GM21447 (cell line): ENCODE measurements around the gene RGS12.

Experiments used
- ATAC-seq: cut with Tn5 transposase; IDR thresholded peaks from one replicate; pipeline ENCODE4 v1.9.1; 2021; ENCODE audit not compliant: unreplicated experiment

RGS12 gene

DNA sequence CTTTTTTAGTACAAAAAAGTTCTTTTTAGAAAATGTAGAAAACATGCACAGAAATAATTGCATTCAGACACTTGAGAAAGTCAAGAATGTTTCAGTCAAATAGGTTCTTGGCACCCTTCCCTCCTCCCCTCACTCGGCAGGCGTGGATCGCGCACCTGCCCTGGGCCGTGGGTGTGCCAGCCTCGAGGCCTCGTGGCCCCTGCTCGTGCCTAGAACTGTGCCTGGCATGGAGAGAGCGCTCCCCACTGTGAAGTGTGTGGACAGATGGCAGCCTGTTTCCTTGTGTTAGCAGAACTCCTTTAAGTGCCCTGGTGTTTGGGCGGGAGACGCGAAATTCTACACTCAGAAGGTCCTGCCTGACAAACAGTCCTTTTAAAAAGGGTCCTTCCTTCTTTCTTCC lies 14.7 kb downstream of the RGS12 start:
- ATAC-seq = no peak

DNA sequence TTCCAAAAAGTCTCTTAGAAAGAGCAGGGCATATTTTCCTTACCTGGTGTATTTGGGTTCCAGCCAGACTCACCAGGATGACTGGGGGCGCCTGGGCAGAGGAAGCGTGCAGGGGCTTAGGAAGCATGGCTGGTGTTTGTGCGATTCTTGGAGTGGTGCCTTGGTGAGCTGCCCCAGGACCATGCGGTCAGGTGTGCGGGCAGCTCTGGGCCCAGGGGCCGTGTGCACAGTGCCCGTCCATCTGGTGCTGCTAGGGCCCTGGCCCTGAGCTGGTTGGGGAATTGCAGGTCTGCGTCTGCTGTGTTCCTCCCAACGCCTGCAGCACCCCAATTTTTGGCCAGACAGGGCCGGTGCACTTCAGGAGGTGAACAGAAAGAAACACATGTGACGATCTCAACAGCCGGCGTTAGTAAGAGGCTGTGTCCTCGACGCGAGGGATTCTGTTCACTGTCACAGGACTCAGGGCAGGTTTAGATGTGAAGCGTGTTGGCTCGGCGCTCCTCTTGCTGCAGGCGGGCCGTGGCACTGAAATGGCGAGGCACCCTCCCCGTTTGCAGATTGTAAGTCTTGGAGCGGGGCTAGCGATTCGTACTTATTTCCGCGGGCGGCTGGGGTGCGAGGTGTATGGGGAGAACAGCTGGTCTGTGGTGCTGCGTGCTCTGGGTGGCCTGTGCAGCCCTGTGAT lies 15.2 kb downstream of the RGS12 start:
- ATAC-seq = no peak

DNA sequence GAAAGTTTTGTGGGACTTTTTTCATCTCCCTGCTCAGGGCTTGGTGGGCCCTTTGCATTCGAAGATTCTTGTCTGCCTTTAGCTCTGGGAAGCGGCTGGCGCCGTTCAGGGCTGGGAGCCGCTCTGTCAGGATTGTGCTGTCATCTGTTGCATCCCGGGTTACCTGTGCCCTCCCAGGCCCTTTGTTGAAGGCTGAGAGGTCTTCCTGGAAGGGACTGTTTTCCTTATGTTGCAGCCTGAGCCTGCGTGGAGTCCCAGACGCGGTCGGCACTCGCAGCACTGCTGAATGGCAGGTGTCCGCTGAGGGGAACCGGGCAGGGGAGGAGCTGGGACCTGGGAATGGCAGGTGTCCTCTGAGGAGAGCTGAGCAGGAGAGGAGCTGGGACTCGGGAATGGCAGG lies 15.9 kb downstream of the RGS12 start:
- ATAC-seq = no peak

DNA sequence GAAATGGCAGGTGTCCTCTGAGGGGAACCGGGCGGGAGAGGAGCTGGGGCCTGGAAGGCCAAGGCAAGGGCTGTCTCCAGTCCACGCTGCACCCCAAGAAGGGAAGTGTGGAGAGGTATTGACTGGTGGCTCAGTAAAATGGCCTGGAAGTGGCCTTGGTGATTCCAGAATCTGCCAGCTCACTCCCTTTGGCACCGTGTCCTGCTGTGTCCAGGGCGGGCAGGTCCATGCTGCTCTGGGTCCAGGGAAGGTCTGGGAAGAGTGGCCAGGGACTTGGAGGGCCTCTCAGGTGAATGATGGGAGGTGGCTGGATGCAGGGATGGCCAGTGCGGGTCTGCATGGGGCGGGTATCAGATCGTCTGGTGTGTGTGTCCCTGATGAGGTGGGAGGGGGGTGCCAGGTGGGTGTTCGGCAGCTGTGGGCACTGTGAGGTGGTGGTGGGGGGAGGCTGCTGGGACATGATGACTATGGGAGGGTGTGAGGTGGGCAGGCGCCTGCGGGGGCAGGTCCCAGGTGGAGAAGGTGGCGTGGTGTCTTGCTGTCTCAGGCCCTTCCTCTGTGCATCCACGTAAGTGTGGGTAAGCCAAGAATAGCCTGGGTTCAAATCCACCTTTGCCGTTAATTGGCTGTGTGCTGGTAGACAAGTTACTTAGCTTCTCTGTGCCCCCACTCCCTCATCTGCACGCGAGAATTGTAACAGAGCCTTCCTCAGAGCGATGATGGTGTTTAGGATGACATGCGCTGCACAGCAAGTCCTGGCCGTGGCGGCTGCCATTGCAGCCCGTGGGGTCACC lies 17.7 kb downstream of the RGS12 start:
- ATAC-seq = no peak

DNA sequence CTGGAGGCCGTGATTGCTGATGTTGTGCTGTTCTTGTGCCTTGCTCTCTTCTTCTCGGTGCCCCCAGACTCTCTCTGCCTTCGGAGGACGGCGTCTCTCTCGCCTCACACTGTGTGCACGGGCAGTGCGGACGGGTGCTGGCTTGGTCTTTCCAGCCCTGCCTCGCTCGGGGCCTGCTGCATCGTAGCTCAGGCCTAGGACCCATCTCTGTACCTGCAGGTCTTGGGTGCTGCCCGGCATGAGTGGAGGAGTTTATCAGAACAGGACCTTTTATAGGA lies 18.2 kb downstream of the RGS12 start:
- ATAC-seq = no peak

DNA sequence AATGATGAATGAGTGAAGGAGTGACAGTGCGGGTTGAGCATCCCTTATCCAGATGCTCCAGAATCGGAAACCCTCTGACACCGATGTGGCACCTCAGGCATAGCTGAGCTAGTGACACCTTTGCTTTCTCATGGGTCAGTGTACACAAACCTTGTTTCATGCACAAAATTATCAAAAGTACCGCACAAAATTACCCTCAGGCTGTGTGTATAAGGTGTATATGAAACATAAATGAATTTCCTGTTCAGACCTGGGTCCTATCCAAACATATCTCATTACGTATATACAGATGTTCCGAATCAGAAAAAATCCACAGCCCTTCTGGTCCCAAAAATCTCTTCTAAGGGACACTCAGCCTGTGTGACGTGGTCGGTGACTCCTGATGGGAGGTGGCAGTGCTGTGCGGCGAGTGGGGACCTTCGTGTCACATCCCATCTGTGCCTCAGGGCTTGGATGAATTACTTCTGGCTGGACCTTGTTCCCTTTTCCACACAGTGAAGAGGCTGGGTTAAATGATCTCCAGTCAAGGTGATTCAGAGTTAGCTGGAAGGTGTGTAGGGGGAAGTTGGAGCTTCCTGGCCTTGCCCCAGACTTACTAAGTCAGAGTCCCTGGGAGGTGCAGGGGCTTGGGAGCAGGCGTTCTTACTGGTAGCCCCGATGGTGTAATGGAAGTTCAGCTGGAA lies 18.8 kb downstream of the RGS12 start:
- no peak for ATAC-seq

DNA sequence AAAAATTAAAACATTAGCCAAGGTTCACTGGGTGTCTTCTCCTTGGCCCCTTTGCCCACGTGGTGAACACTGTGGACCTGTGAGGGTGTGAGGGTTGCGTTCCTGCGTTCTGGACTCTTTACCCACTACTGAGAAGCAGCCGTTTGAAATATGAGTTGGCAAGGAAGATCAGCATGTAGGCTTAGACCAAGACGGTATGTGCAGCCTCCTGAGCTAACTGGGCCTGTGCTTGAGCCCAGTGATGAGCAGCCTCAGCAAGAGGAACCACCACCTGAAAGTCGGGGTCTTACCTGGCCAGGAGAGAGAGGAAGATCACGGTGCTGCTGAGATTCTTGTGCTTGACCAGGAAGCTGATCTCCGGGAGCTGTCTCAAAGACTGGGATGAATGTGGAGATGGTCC lies 19.5 kb downstream of the RGS12 start:
- no peak for ATAC-seq

DNA sequence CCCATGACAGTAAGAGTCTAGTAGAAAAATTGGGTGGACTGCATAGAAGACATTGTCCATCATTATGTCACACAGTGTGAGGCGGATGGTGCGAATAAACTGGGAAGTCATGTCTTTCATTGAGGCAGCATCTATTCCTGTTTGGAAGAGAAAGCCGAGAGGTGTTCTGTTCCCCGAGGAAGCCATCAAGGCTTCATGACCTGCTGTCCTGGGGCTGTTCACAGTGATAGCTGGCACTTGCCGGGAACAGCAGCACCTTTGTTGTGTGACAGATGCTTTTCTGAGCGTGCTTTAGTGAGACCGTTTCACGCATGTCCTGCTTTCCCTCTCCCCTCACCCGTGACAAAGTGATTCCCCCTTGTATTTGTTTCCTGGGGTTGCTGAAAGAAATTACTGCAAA lies 20.3 kb downstream of the RGS12 start:
- no peak for ATAC-seq

DNA sequence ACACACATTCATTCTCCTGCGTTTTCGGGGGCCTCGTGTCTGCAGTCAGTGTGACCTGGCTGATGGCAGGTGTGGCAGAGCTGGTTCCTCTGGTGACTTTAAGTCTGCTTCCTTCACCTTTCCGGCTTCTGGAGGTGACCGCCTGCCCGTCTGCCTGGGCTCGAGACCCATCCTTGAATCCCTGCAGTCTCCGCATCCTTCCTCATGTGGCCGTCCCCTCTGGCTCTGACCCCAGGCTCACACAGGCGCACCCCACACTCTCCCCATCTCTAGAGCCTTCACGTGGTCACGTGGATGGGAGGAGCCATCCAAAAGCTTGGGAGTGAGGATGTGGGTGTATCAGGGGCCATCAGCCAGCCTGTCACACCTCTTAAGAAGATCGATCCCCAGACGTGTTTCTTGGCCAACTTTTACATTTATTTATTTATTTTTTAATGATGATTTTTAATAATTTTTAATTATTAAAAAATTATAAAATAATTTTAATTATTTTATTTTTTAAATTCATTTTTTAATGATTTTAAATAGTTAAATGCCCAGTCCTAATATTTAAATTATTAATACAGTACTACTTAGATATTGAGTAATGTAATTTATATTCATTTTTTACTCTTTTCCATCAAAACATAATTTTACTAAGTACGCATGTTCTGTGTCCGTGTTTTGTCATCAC lies 20.9 kb downstream of the RGS12 start:
- ATAC-seq = no peak

DNA sequence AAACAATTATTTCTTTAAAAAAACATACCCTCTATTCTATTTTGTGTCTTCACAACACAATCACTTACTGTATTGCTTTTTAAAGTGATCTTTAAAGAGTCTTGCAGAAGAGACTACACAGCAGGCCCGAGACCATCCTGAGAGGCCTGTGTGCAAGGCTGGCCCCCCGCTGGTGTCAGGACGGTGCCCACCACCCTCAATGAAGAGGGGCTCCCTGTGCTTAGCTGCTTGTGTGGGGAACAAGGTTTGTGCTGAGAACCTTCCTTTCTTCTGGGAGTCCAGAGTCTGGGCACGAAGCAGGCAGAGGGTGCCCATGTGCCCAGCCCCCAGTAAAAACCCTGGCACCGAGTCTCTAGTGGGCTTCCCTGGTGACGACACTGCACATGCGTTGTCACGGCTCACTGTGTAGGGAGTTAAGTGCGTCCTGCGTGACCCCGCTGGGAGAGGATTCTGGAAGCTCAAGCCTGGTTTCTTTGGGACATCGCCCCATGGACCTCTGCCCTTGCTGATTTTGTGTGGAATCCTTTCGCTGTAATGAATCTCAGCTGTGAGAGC lies 22.0 kb downstream of the RGS12 start:
- no peak for ATAC-seq

DNA sequence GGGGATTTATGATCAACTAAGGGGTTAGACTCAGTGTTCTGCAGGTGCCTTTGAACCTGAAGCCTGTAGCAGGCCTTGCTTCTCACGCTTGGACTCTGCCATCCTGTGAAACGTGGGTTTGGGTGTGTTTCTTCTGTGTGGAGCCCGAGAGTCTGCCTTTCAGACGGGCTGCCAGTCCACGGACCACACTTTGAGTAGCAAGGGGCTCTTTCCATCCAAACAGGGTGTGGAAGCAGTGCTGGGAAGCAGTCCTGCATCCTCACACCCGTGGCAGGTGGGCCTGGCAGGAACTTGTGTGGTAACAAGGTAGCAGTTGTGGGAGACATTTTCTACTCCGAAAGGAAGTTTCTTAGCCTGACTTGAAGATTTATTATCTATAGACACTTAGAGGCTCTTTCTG lies 22.7 kb downstream of the RGS12 start:
- no peak for ATAC-seq

DNA sequence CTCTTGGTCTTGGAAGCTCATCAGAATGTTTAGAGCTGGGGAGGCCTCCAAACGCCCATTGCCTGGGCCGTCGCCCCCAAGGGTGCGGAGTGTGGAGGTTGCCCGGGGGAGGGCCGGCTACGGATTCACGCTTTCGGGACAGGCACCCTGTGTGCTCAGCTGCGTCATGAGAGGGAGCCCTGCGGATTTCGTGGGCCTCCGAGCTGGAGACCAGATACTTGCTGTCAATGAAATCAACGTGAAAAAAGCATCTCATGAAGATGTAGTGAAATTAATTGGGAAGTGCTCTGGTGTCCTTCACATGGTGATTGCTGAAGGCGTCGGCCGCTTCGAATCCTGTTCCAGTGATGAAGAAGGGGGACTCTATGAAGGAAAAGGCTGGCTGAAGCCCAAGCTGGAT lies 23.3 kb downstream of the RGS12 start:
- ATAC-seq = no peak

DNA sequence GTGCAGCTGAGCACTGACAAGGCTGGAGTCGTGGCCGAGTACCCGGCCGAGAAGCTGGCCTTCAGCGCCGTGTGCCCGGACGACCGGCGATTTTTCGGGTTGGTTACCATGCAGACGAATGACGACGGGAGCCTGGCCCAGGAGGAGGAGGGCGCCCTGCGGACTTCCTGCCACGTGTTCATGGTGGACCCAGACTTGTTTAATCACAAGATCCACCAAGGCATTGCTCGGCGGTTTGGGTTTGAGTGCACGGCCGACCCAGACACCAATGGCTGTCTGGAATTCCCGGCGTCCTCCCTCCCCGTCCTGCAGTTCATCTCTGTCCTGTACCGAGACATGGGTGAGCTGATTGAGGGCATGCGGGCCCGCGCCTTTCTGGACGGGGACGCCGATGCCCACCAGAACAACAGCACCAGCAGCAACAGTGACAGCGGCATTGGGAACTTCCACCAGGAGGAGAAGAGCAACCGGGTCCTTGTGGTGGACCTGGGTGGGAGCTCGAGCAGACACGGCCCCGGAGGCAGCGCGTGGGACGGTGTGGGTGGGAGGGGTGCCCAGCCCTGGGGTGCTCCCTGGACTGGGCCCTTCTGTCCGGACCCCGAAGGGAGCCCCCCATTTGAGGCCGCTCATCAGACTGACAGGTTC lies 24.3 kb downstream of the RGS12 start:
- no peak for ATAC-seq

DNA sequence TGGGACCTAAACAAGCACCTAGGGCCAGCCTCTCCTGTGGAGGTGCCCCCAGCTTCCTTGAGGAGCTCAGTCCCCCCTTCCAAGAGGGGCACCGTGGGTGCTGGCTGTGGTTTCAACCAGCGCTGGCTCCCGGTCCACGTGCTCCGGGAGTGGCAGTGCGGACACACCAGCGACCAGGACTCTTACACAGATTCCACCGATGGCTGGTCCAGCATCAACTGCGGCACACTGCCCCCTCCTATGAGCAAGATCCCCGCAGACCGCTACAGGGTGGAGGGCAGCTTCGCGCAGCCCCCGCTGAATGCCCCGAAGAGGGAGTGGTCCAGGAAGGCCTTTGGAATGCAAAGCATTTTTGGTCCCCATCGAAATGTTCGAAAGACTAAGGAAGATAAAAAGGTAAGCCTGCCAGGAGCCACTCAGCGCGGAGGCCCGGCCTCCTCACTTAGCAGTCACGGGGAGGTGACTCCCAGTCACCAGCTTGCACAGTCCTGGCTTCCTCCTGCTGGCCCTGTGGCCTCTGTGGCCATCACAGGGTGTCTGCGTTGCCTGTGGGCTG lies 24.9 kb downstream of the RGS12 start:
- ATAC-seq = no peak

DNA sequence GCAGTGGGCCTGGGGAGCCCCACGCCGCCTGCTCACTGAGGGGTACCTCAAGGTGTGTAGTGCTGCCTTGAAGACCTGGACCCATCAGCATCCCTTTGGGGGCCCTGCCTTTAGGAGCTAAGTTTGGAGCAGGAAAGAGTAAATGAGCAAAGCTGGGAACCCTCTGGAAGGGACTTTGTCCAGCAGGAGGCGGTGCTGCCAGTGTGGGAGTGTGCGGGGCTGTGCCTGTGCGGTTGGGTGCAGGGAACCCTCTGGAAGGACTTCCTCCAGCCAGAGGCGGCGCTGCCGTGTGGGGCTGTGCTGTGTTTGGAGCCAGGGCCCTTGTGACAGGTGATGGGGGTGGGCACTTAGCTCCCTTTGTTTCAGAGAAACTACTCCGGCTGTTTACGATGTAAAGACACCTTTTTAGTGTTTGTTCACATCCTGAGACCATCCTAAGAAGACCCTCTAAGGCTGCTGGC lies 25.8 kb downstream of the RGS12 start:
- ATAC-seq = no peak

DNA sequence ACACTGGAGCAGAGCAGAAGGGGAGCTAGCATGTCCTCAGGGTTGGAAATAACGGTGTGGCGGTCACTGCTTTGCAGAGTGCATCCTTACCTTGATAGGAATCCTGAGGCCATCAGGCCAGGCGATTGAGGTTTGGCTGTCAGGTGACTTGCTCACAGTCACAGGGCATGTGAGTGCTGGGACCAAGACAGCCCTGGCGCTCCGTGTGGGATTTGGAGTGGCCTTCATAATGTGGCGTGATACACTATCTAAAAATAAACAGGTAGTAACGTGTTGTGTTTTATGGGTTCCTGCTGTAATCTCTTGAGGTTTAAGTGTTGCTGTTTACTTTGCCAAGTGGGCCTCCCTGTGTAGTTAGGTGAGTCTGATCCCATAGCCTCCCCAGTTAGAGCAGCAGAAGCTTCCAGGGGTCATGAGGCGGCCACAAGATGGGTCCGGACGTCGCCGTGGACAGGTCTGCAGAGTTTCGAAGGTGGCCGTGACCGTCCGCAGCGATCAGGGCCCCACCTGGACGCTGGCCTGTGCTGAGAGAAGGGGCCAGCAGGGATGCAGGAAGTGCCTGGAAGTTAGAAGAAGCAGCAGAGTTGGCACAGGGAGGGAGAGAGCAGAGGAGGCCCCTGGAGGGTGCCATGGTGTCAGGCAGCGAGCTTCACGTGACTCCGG lies 27.7 kb downstream of the RGS12 start:
- no peak for ATAC-seq

DNA sequence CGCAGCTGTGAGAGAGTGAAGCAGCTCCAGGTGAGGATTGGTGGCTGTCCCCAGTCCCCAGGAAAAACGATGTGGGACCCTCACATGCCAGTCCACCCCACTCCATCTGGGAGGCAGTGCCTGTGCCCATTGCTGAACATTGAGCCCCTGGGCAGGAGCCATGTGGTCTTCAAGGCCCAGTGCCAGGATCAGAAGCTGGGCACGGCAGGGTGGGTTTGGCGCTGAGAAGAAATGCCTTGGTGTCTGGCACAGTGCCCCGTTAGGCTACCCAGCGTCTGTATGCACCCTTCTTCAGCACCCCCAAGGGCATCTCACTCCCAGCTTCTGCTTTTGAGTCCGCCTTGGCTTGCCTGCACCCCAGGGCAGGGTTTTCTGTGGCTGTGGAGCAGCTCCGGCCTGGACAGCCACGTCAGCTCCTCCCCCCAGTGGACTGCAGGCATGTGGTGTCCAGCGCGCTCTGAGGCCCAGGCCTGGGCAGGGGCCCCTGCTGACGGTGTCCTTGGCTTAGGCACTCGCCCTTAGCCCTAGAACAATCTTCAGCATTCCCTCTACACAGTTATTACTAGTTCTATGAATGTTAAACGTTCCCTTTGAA lies 28.6 kb downstream of the RGS12 start:
- ATAC-seq = no peak

DNA sequence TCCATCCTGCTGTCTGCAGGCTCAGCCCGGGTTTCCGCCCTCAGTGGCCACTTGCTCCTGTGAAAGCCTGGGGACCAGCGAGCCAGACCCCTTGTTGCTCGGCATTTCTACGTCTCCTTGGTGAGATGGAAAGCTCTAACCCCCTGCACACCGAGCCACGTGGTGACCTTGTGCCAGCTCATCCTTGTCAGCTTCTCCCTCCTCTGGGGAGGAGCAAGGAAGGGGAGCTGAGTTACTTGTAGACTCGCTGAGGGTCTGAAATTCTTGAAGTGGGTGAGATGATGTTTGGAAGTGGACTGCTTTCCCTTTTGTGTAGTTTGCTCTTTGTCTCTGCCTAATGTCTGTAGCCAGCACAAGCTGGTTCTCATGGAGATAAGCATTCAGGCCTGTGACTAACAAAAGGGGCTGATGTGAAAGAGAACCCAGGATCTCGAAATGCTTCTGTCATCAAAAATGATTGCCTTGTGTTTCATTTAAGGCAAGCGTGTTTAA lies 29.3 kb downstream of the RGS12 start:
- no peak for ATAC-seq

DNA sequence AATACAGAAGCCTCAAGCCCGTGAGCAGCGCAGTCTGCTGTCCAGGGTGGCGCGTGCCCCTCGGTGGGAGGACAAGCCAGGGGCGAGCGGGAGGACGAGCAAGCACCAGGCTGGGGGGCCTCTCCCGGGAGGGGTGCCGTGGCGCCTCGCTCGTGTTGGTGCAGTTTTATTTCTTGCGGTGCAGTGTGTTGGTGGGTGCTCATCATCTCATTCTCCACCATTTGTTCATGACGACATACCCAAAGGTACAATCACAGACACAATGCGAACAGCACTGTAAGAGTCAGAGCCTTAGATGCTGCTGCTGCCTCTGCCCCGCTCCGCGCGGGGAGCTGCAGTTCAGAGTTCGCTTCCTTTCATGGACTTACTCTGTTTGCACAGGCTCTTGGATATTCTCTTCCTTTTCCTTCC lies 30.3 kb downstream of the RGS12 start:
- ATAC-seq = no peak
